ENCODE results near the gene PARP9. TPM values are rescaled to one million over a fixed set of nuclear protein-coding genes. Genes with fewer than 3 reads are reported as not detected.

Gene PARP9
- total and polyA plus RNA-seq, 2 of the 13 experiments (the other 11 are each of a cell fraction or from before 2014, with no cell fraction given): 6.5 to 10.6 TPM

DNA sequence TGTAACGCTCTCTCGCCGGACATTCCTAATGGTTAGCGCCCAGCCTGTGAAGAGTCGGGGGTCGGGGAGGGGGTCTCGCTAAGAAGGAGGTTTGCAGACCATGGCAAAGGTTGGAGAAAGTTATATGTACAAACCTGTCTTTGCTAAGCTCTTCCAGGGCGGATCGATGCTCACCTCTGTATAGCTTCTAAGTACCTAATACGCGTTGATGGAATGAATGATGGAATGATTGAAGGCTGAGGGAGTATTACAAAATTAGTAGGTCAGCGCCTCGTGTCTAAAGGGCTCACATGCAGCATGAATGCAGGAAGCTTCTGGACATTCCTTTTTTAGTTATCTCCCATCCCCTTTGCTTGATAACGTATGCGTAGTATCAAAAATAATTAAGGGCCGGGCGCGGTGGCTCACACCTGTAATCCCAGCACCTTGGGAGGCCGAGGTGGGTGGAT, 49.1 kb downstream of the PARP9 start (continued):
- TF ChIP-seq, protein P1, sequence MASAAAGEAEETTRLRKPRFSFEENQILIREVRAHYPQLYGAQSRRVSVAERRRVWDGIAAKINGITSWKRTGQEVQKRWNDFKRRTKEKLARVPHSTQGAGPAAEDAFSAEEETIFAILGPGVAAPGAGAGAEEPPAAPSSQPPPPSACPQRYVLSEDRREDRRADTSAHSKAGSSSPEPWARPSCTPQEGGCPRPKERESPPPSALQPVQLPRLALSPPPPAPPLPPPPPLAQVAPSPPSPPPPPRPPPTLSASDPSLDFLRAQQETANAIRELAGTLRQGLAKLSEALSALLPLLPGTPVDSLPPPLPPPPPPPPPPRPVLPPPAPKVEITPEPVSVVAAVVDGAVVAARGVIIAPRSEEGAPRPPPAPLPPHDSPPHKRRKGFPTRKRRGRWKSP (CRISPR knock-in tag; IDR thresholded peaks at IDR 0.05): no peak; the same call in 1 of the 2 replicates
- TF ChIP-seq, protein P2, sequence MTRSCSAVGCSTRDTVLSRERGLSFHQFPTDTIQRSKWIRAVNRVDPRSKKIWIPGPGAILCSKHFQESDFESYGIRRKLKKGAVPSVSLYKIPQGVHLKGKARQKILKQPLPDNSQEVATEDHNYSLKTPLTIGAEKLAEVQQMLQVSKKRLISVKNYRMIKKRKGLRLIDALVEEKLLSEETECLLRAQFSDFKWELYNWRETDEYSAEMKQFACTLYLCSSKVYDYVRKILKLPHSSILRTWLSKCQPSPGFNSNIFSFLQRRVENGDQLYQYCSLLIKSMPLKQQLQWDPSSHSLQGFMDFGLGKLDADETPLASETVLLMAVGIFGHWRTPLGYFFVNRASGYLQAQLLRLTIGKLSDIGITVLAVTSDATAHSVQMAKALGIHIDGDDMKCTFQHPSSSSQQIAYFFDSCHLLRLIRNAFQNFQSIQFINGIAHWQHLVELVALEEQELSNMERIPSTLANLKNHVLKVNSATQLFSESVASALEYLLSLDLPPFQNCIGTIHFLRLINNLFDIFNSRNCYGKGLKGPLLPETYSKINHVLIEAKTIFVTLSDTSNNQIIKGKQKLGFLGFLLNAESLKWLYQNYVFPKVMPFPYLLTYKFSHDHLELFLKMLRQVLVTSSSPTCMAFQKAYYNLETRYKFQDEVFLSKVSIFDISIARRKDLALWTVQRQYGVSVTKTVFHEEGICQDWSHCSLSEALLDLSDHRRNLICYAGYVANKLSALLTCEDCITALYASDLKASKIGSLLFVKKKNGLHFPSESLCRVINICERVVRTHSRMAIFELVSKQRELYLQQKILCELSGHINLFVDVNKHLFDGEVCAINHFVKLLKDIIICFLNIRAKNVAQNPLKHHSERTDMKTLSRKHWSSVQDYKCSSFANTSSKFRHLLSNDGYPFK (CRISPR knock-in tag; IDR thresholded peaks at IDR 0.05; ENCODE audit: borderline replicate concordance): peak; percentile 8; the same call in 1 of the 2 replicates
- TF ChIP-seq ZNF616 (CRISPR knock-in tag; IDR thresholded peaks at IDR 0.05; ENCODE audit: low read depth) (no peak), KDM5B (CRISPR knock-in tag; IDR thresholded peaks at IDR 0.05; ENCODE audit: borderline replicate concordance) (no peak), SIX1 (CRISPR knock-in tag; IDR thresholded peaks at IDR 0.05; ENCODE audit: borderline replicate concordance) (no peak), MBNL3 (CRISPR knock-in tag; conservative IDR thresholded peaks at IDR 0.05) (no peak), CBFB (CRISPR knock-in tag; IDR thresholded peaks at IDR 0.05) (no peak), ZNF556 (CRISPR knock-in tag; IDR thresholded peaks at IDR 0.05; ENCODE audit: borderline replicate concordance) (no peak), ZNF510 (CRISPR knock-in tag; IDR thresholded peaks at IDR 0.05; ENCODE audit: low read depth) (0 out of 2 replicates have a peak, but pooled peaks have one; percentile 4), NCOR1 (IDR thresholded peaks at IDR 0.05; ENCODE audit: borderline replicate concordance, low read length) (no peak), HNRNPH1 (optimal IDR thresholded peaks at IDR 0.05; ENCODE audit: low read depth, low read length) (no peak), ZEB1 (IDR thresholded peaks at IDR 0.05; ENCODE audit: insufficient replicate concordance, low read depth) (no peak), TMF1 (CRISPR knock-in tag; IDR thresholded peaks at IDR 0.05; ENCODE audit: low read depth) (peak; percentile 7; the same call in 1 of the 2 replicates), ZBTB7A (CRISPR knock-in tag; IDR thresholded peaks at IDR 0.05) (peak; percentile 51; the same call in 1 of the 2 replicates), ZNF335 (CRISPR knock-in tag; IDR thresholded peaks at IDR 0.05) (no peak), ZNF260 (CRISPR knock-in tag; IDR thresholded peaks at IDR 0.05; ENCODE audit: borderline replicate concordance, low read depth) (no peak), ZNF235 (CRISPR knock-in tag; IDR thresholded peaks at IDR 0.05; ENCODE audit: borderline replicate concordance) (no peak), POGZ (CRISPR knock-in tag; IDR thresholded peaks at IDR 0.05) (no peak), STAT5B (CRISPR knock-in tag; IDR thresholded peaks at IDR 0.05) (no peak), BRCA1 (CRISPR knock-in tag; IDR thresholded peaks at IDR 0.05) (no peak), ZMYM3 (CRISPR knock-in tag; IDR thresholded peaks at IDR 0.05) (no peak)
- TF ChIP-seq, protein P3, sequence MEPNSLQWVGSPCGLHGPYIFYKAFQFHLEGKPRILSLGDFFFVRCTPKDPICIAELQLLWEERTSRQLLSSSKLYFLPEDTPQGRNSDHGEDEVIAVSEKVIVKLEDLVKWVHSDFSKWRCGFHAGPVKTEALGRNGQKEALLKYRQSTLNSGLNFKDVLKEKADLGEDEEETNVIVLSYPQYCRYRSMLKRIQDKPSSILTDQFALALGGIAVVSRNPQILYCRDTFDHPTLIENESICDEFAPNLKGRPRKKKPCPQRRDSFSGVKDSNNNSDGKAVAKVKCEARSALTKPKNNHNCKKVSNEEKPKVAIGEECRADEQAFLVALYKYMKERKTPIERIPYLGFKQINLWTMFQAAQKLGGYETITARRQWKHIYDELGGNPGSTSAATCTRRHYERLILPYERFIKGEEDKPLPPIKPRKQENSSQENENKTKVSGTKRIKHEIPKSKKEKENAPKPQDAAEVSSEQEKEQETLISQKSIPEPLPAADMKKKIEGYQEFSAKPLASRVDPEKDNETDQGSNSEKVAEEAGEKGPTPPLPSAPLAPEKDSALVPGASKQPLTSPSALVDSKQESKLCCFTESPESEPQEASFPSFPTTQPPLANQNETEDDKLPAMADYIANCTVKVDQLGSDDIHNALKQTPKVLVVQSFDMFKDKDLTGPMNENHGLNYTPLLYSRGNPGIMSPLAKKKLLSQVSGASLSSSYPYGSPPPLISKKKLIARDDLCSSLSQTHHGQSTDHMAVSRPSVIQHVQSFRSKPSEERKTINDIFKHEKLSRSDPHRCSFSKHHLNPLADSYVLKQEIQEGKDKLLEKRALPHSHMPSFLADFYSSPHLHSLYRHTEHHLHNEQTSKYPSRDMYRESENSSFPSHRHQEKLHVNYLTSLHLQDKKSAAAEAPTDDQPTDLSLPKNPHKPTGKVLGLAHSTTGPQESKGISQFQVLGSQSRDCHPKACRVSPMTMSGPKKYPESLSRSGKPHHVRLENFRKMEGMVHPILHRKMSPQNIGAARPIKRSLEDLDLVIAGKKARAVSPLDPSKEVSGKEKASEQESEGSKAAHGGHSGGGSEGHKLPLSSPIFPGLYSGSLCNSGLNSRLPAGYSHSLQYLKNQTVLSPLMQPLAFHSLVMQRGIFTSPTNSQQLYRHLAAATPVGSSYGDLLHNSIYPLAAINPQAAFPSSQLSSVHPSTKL (CRISPR knock-in tag; IDR thresholded peaks at IDR 0.05): no peak
- TF ChIP-seq, protein P4, sequence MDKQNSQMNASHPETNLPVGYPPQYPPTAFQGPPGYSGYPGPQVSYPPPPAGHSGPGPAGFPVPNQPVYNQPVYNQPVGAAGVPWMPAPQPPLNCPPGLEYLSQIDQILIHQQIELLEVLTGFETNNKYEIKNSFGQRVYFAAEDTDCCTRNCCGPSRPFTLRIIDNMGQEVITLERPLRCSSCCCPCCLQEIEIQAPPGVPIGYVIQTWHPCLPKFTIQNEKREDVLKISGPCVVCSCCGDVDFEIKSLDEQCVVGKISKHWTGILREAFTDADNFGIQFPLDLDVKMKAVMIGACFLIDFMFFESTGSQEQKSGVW (CRISPR knock-in tag; IDR thresholded peaks at IDR 0.05; ENCODE audit: borderline replicate concordance): no peak
